WTC11 (cell line): ENCODE results near the gene DCAF16. TPM values are rescaled to one million over a fixed set of nuclear protein-coding genes. Genes with fewer than 3 reads are reported as not detected.

ENCODE experiments used
- ATF1 ChIP-seq: sonication (generic); formaldehyde crosslinking; IDR thresholded peaks from 2 replicates; pipeline ENCODE4 v1.8.1; 2023; ENCODE audit warnings: mild to moderate bottlenecking, moderate library complexity, missing genetic modification reagents
- CBFB ChIP-seq: sonication (generic); formaldehyde crosslinking; IDR thresholded peaks from 2 replicates; pipeline ENCODE4 v1.8.1; 2022; ENCODE audit warnings: mild to moderate bottlenecking, low read depth, missing genetic modification reagents
- CREB1 ChIP-seq: sonication (generic); formaldehyde crosslinking; IDR thresholded peaks from 2 replicates; pipeline ENCODE4 v1.8.0; 2023; ENCODE audit warnings: mild to moderate bottlenecking, missing genetic modification reagents
- CREM ChIP-seq: sonication (generic); formaldehyde crosslinking; IDR thresholded peaks from 2 replicates; pipeline ENCODE4 v1.8.1; 2022; ENCODE audit warnings: mild to moderate bottlenecking, missing genetic modification reagents, moderate library complexity
- ESRRA ChIP-seq: sonication (generic); formaldehyde crosslinking; IDR thresholded peaks from 2 replicates; pipeline ENCODE4 v1.8.1; 2022; ENCODE audit warnings: mild to moderate bottlenecking, missing genetic modification reagents, borderline replicate concordance
- GABPB1 ChIP-seq: sonication (generic); formaldehyde crosslinking; IDR thresholded peaks from 2 replicates; pipeline ENCODE4 v1.8.1; 2023; ENCODE audit warnings: mild to moderate bottlenecking, missing genetic modification reagents
- GRHL2 ChIP-seq: fragments of 250-450 bp; sonication (Bioruptor Pico); IDR thresholded peaks from 2 replicates; pipeline ENCODE4 v1.8.0; 2022; ENCODE audit warnings: mild to moderate bottlenecking, moderate library complexity; ENCODE audit not compliant: insufficient replicate concordance, severe bottlenecking
- JAZF1 ChIP-seq: fragments of 250-450 bp; sonication (Bioruptor Pico); IDR thresholded peaks from 2 replicates; pipeline ENCODE4 v1.9.0; 2021; ENCODE audit warnings: moderate library complexity, mild to moderate bottlenecking, inconsistent platforms
- JUN ChIP-seq: sonication (generic); formaldehyde crosslinking; IDR thresholded peaks from 2 replicates; pipeline ENCODE4 v1.8.0; 2023; ENCODE audit warnings: mild to moderate bottlenecking, missing genetic modification reagents
- KAT7 ChIP-seq: sonication (generic); formaldehyde crosslinking; IDR thresholded peaks from 2 replicates; pipeline ENCODE4 v1.8.1; 2023; ENCODE audit warnings: missing genetic modification reagents, mild to moderate bottlenecking, borderline replicate concordance
- NR1H2 ChIP-seq: sonication (generic); formaldehyde crosslinking; IDR thresholded peaks from 2 replicates; pipeline ENCODE4 v1.9.0; 2021; ENCODE audit warnings: mild to moderate bottlenecking, moderate library complexity, missing genetic modification reagents
- OVOL2 ChIP-seq: fragments of 250-450 bp; sonication (Bioruptor Pico); IDR thresholded peaks from 2 replicates; pipeline ENCODE4 v1.9.0; 2021; ENCODE audit warnings: mild to moderate bottlenecking, borderline replicate concordance
- PRRX2 ChIP-seq: fragments of 250-450 bp; sonication (Bioruptor Pico); IDR thresholded peaks from 2 replicates; pipeline ENCODE4 v1.8.0; 2021; ENCODE audit warnings: mild to moderate bottlenecking
- RORB ChIP-seq: fragments of 250-450 bp; sonication (Bioruptor Pico); IDR thresholded peaks from 2 replicates; pipeline ENCODE4 v1.9.0; 2021; ENCODE audit warnings: mild to moderate bottlenecking
- TCF7 ChIP-seq: sonication (generic); formaldehyde crosslinking; IDR thresholded peaks from 2 replicates; pipeline ENCODE4 v1.8.0; 2022; ENCODE audit warnings: mild to moderate bottlenecking, low read depth, missing genetic modification reagents, moderate library complexity
- ZBTB21 ChIP-seq: sonication (generic); formaldehyde crosslinking; IDR thresholded peaks from 2 replicates; pipeline ENCODE4 v1.8.1; 2023; ENCODE audit warnings: mild to moderate bottlenecking, missing genetic modification reagents, borderline replicate concordance
- ZNF219 ChIP-seq: sonication (generic); formaldehyde crosslinking; IDR thresholded peaks from 2 replicates; pipeline ENCODE4 v1.8.0; 2023; ENCODE audit warnings: missing genetic modification reagents, mild to moderate bottlenecking, borderline replicate concordance
- ZNF263 ChIP-seq: sonication (generic); formaldehyde crosslinking; IDR thresholded peaks from 2 replicates; pipeline ENCODE4 v1.8.1; 2022; ENCODE audit warnings: low read depth, mild to moderate bottlenecking, moderate library complexity, missing genetic modification reagents
- ZNF317 ChIP-seq: sonication (generic); formaldehyde crosslinking; IDR thresholded peaks from 2 replicates; pipeline ENCODE4 v1.8.1; 2023; ENCODE audit warnings: low read depth, mild to moderate bottlenecking, moderate library complexity, missing genetic modification reagents, borderline replicate concordance
- ZNF396 ChIP-seq: fragments of 250-450 bp; sonication (Bioruptor Pico); IDR thresholded peaks from 2 replicates; pipeline ENCODE4 v1.8.0; 2021; ENCODE audit warnings: mild to moderate bottlenecking, moderate library complexity, borderline replicate concordance
- total RNA-seq: library from RNA; stranded (reverse); gene quantifications from 3 replicates; pipeline ENCODE4 v1.2.3, GENCODE V29; 2021
- TF ChIP-seq, protein P1 (sequence below): fragments of 250-450 bp; sonication (Bioruptor Pico); IDR thresholded peaks from 2 replicates; pipeline ENCODE4 v2.1.2; 2022; ENCODE audit warnings: mild to moderate bottlenecking, moderate library complexity
- TF ChIP-seq, protein P2 (sequence below): fragments of 250-450 bp; sonication (Bioruptor Pico); IDR thresholded peaks from 2 replicates; pipeline ENCODE4 v1.9.0; 2021; ENCODE audit warnings: mild to moderate bottlenecking
- TF ChIP-seq, protein P3 (sequence below): sonication (generic); formaldehyde crosslinking; IDR thresholded peaks from 2 replicates; pipeline ENCODE4 v1.8.0; 2022; ENCODE audit warnings: mild to moderate bottlenecking, missing genetic modification reagents
- TF ChIP-seq, protein P4 (sequence below): sonication (generic); formaldehyde crosslinking; IDR thresholded peaks from 2 replicates; pipeline ENCODE4 v1.8.1; 2023; ENCODE audit warnings: mild to moderate bottlenecking, missing genetic modification reagents, borderline replicate concordance
- TF ChIP-seq, protein P5 (sequence below): sonication (generic); formaldehyde crosslinking; IDR thresholded peaks from 2 replicates; pipeline ENCODE4 v1.8.0; 2022; ENCODE audit warnings: missing genetic modification reagents
- TF ChIP-seq, protein P6 (sequence below): sonication (generic); formaldehyde crosslinking; IDR thresholded peaks from 2 replicates; pipeline ENCODE4 v1.8.1; 2023; ENCODE audit warnings: mild to moderate bottlenecking, missing genetic modification reagents, moderate library complexity

The DCAF16 gene
- total RNA-seq, 1 experiment from 2014 or later: 53.6 TPM

DNA sequence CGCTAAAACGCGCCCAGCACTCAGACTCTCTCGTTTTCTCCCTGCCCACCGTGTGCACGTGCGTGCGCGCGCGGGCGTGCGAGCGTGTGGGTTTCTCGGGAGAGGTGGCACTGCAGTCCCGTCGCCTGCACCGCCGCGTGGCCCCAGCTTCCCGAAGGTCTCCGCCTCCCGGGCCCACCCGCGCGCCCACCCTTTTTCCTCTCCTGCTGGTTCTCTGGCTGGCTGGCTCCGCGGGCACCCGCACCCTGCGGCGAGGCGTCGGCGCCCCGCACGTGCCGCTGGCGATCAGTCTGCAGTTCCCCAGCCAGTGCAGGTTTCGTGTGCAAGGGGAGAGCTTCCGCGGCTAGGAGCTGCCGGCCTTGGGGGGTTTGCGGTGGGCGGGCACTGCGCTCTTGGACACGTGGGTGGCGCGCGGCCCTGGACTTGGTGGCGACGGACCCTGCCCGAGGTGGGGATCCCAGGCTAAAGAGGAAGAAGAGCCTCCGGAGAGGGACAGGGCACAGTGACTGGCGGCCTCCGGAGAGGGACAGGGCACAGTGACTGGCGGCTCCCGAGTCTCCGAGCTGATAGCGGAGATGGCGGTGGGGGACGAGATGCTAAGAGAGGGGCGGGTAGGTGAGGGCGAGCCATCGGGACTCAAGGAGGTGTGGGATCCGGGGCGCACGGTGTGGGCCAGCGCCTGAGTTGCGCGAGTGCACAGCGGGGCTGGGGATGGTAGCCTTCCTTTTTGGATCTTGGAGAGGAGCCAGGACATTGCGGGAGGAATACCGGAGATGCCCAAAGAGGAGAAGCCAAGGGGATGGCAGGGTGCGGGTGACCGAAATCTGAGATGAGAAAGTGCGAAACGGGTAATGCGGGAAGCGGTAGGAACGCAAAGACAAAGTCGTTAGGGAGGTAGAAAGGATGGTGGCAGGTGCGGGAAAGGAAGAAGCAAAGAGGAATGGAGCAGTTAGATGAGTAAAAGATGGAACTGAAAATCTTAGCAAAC is 29.0 kb downstream of the DCAF16 start, which contains the start of gene FAM184B (continued):
- TF ChIP-seq, protein P1, sequence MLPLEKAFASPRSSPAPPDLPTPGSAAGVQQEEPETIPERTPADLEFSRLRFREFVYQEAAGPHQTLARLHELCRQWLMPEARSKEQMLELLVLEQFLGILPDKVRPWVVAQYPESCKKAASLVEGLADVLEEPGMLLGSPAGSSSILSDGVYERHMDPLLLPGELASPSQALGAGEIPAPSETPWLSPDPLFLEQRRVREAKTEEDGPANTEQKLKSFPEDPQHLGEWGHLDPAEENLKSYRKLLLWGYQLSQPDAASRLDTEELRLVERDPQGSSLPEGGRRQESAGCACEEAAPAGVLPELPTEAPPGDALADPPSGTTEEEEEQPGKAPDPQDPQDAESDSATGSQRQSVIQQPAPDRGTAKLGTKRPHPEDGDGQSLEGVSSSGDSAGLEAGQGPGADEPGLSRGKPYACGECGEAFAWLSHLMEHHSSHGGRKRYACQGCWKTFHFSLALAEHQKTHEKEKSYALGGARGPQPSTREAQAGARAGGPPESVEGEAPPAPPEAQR (CRISPR knock-in tag): no peak
- TF ChIP-seq, protein P2, sequence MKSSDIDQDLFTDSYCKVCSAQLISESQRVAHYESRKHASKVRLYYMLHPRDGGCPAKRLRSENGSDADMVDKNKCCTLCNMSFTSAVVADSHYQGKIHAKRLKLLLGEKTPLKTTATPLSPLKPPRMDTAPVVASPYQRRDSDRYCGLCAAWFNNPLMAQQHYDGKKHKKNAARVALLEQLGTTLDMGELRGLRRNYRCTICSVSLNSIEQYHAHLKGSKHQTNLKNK (CRISPR knock-in tag): no peak
- TF ChIP-seq JUN (CRISPR knock-in tag): peak; percentile 90; the same call in 1 of the 2 replicates
- TF ChIP-seq ATF1 (CRISPR knock-in tag): no peak
- no peak for TF ChIP-seq CBFB
- TF ChIP-seq ESRRA (CRISPR knock-in tag): peak; percentile 85
- no peak for TF ChIP-seq OVOL2 (CRISPR knock-in tag)
- TF ChIP-seq, protein P3, sequence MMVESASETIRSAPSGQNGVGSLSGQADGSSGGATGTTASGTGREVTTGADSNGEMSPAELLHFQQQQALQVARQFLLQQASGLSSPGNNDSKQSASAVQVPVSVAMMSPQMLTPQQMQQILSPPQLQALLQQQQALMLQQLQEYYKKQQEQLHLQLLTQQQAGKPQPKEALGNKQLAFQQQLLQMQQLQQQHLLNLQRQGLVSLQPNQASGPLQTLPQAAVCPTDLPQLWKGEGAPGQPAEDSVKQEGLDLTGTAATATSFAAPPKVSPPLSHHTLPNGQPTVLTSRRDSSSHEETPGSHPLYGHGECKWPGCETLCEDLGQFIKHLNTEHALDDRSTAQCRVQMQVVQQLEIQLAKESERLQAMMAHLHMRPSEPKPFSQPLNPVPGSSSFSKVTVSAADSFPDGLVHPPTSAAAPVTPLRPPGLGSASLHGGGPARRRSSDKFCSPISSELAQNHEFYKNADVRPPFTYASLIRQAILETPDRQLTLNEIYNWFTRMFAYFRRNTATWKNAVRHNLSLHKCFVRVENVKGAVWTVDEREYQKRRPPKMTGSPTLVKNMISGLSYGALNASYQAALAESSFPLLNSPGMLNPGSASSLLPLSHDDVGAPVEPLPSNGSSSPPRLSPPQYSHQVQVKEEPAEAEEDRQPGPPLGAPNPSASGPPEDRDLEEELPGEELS (CRISPR knock-in tag): peak; percentile 81; the same call in 1 of the 2 replicates
- no peak for TF ChIP-seq ZNF396 (CRISPR knock-in tag)
- TF ChIP-seq, protein P4, sequence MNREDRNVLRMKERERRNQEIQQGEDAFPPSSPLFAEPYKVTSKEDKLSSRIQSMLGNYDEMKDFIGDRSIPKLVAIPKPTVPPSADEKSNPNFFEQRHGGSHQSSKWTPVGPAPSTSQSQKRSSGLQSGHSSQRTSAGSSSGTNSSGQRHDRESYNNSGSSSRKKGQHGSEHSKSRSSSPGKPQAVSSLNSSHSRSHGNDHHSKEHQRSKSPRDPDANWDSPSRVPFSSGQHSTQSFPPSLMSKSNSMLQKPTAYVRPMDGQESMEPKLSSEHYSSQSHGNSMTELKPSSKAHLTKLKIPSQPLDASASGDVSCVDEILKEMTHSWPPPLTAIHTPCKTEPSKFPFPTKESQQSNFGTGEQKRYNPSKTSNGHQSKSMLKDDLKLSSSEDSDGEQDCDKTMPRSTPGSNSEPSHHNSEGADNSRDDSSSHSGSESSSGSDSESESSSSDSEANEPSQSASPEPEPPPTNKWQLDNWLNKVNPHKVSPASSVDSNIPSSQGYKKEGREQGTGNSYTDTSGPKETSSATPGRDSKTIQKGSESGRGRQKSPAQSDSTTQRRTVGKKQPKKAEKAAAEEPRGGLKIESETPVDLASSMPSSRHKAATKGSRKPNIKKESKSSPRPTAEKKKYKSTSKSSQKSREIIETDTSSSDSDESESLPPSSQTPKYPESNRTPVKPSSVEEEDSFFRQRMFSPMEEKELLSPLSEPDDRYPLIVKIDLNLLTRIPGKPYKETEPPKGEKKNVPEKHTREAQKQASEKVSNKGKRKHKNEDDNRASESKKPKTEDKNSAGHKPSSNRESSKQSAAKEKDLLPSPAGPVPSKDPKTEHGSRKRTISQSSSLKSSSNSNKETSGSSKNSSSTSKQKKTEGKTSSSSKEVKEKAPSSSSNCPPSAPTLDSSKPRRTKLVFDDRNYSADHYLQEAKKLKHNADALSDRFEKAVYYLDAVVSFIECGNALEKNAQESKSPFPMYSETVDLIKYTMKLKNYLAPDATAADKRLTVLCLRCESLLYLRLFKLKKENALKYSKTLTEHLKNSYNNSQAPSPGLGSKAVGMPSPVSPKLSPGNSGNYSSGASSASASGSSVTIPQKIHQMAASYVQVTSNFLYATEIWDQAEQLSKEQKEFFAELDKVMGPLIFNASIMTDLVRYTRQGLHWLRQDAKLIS (CRISPR knock-in tag): peak; percentile 32; the same call in 1 of the 2 replicates
- no peak for TF ChIP-seq GRHL2
- TF ChIP-seq CREM (CRISPR knock-in tag): peak; percentile 83; the same call in 1 of the 2 replicates
- no peak for TF ChIP-seq PRRX2 (CRISPR knock-in tag)
- TF ChIP-seq ZBTB21 (CRISPR knock-in tag): peak; percentile 78; the same call in 1 of the 2 replicates
- TF ChIP-seq TCF7: no peak; the same call in 1 of the 2 replicates
- TF ChIP-seq GABPB1 (CRISPR knock-in tag): no peak
- no peak for TF ChIP-seq ZNF317 (CRISPR knock-in tag)
- TF ChIP-seq KAT7 (CRISPR knock-in tag): no peak
- TF ChIP-seq ZNF219 (CRISPR knock-in tag): no peak
- TF ChIP-seq JAZF1 (CRISPR knock-in tag): no peak
- TF ChIP-seq, protein P5, sequence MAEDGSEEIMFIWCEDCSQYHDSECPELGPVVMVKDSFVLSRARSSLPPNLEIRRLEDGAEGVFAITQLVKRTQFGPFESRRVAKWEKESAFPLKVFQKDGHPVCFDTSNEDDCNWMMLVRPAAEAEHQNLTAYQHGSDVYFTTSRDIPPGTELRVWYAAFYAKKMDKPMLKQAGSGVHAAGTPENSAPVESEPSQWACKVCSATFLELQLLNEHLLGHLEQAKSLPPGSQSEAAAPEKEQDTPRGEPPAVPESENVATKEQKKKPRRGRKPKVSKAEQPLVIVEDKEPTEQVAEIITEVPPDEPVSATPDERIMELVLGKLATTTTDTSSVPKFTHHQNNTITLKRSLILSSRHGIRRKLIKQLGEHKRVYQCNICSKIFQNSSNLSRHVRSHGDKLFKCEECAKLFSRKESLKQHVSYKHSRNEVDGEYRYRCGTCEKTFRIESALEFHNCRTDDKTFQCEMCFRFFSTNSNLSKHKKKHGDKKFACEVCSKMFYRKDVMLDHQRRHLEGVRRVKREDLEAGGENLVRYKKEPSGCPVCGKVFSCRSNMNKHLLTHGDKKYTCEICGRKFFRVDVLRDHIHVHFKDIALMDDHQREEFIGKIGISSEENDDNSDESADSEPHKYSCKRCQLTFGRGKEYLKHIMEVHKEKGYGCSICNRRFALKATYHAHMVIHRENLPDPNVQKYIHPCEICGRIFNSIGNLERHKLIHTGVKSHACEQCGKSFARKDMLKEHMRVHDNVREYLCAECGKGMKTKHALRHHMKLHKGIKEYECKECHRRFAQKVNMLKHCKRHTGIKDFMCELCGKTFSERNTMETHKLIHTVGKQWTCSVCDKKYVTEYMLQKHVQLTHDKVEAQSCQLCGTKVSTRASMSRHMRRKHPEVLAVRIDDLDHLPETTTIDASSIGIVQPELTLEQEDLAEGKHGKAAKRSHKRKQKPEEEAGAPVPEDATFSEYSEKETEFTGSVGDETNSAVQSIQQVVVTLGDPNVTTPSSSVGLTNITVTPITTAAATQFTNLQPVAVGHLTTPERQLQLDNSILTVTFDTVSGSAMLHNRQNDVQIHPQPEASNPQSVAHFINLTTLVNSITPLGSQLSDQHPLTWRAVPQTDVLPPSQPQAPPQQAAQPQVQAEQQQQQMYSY (CRISPR knock-in tag): no peak
- TF ChIP-seq ZNF263 (CRISPR knock-in tag): peak; percentile 78; the same call in 1 of the 2 replicates
- TF ChIP-seq, protein P6, sequence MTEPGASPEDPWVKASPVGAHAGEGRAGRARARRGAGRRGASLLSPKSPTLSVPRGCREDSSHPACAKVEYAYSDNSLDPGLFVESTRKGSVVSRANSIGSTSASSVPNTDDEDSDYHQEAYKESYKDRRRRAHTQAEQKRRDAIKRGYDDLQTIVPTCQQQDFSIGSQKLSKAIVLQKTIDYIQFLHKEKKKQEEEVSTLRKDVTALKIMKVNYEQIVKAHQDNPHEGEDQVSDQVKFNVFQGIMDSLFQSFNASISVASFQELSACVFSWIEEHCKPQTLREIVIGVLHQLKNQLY (CRISPR knock-in tag): peak; percentile 72; the same call in 1 of the 2 replicates
- no peak for TF ChIP-seq RORB (CRISPR knock-in tag)
- 0 out of 2 replicates have a peak, but pooled peaks have one; percentile 68 for TF ChIP-seq NR1H2 (CRISPR knock-in tag)
- 0 out of 2 replicates have a peak, but pooled peaks have one; percentile 30 for TF ChIP-seq CREB1 (CRISPR knock-in tag)
